Right atrium auricular region (tissue), 2 donors: ENCODE data around the gene KHDRBS2. TPM values are rescaled to one million over a fixed set of nuclear protein-coding genes. Genes with fewer than 3 reads are reported as not detected.
"Not testable (repeated sequence)": the region's sequence is repeated elsewhere in the genome, so short reads cannot be mapped to it uniquely, and the experiment has no call there.

Experiments used
- DNase-seq: peaks from one replicate; pipeline ENCODE4 v3.0.0-alpha.2; 2019; ENCODE audit warnings: low spot score
- H3K27ac ChIP-seq, 2 donors: fragments of 200-600 bp; sonication (generic); 1 replicate in 1 of 2; 2 replicates in 1 of 2; pipeline ENCODE4 v1.5.1; 2016 to 2019
- H3K27me3 ChIP-seq, 2 donors: fragments of 200-600 bp; sonication (generic); one replicate each; pipeline versions ENCODE4 v1.5.1 to v1.6.0; 2017 to 2019
- H3K36me3 ChIP-seq: fragments of 200-600 bp; sonication (generic); one replicate; pipeline ENCODE4 v1.5.1; 2016
- H3K4me1 ChIP-seq, 2 donors: fragments of 200-600 bp; sonication (generic); one replicate each; pipeline versions ENCODE4 v1.5.1 to v1.6.0; 2017 to 2019
- H3K4me3 ChIP-seq, 2 donors: fragments of 200-600 bp; sonication (generic); 1 replicate in 1 of 2; 2 replicates in 1 of 2; pipeline ENCODE4 v1.5.1; 2017 to 2019; ENCODE audit warnings: mild to moderate bottlenecking in 1 of 2, moderate library complexity in 1 of 2
- H3K9me3 ChIP-seq, 2 donors: fragments of 200-600 bp; sonication (generic); one replicate each; pipeline ENCODE4 v1.5.1; 2019
- total RNA-seq, 2 donors: library from RNA; depleted of rRNA; stranded (reverse); fragments of >200 nt; gene quantifications; one replicate each; pipeline ENCODE4 v1.1.0, GENCODE V29; 2016
- TF ChIP-seq, protein P1 (sequence below), 2 donors: fragments of 200-600 bp; sonication (generic); IDR thresholded peaks; one replicate each; pipeline ENCODE4 v1.5.1; 2019; ENCODE audit warnings: antibody characterized with exemption in 2 of 2

KHDRBS2 gene
- total RNA-seq, 2 donors from 2014 or later, result not detected

GRCh38 chr6:61809004-61809595 is 476.9 kb downstream of the KHDRBS2 start:
- H3K4me1 ChIP-seq, result no peaks in the 10 kb centered on the region
- TF ChIP-seq, protein P1, sequence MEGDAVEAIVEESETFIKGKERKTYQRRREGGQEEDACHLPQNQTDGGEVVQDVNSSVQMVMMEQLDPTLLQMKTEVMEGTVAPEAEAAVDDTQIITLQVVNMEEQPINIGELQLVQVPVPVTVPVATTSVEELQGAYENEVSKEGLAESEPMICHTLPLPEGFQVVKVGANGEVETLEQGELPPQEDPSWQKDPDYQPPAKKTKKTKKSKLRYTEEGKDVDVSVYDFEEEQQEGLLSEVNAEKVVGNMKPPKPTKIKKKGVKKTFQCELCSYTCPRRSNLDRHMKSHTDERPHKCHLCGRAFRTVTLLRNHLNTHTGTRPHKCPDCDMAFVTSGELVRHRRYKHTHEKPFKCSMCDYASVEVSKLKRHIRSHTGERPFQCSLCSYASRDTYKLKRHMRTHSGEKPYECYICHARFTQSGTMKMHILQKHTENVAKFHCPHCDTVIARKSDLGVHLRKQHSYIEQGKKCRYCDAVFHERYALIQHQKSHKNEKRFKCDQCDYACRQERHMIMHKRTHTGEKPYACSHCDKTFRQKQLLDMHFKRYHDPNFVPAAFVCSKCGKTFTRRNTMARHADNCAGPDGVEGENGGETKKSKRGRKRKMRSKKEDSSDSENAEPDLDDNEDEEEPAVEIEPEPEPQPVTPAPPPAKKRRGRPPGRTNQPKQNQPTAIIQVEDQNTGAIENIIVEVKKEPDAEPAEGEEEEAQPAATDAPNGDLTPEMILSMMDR (IDR thresholded peaks at IDR 0.05), result peak in 1 of 2 donors; percentile 45
- H3K27ac ChIP-seq, result no peak overlapping the region

DNA sequence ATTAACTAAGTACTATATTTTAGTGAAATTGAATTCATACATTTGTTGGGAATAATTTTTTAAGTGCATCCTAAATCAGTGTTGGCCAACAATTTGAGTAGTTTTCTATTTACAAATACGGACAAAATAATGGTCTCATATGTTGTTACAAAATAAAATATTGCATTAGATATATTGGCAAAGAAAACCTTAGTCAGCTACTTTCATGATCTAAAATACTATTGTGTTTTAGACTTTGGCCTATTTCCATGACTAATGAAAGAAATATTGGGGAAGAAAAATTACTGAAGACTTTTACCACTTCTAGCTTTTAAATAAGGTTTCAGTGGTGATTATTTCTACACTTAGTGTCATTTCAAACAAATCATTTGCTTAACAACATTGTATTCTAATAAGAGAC is 498.0 kb downstream of the KHDRBS2 start:
- TF ChIP-seq, protein P1 (IDR thresholded peaks at IDR 0.05), result no peak
- H3K4me1 ChIP-seq, result no peaks in the 10 kb centered on the region
- no peak overlapping the region for H3K27ac ChIP-seq
- no peak overlapping the region for H3K4me3 ChIP-seq
- no peaks in the 10 kb centered on the region for H3K36me3 ChIP-seq
- no peaks in the 10 kb centered on the region for H3K27me3 ChIP-seq
- H3K9me3 ChIP-seq, result no peaks in the 10 kb centered on the region
- DNase-seq, result no peak

More at GRCh38 chr6:61809004-61809595, 476.9 kb downstream of the KHDRBS2 start:
- no peak for DNase-seq
- Histone ChIP-seq H3K4me3 (no peak overlapping the region), H3K9me3 (peaks cover 0 to 11% of the 10 kb centered on the region in 2 donors), H3K36me3 (no peaks in the 10 kb centered on the region), H3K27me3 (no peaks in the 10 kb centered on the region)

- not testable (repeated sequence) for H3K4me1 ChIP-seq, H3K27me3 ChIP-seq, DNase-seq, H3K36me3 ChIP-seq, H3K27ac ChIP-seq, H3K9me3 ChIP-seq, H3K4me3 ChIP-seq
Measured at GRCh38 chr6:61769446-61769845, 516.6 kb downstream of the KHDRBS2 start.

DNA sequence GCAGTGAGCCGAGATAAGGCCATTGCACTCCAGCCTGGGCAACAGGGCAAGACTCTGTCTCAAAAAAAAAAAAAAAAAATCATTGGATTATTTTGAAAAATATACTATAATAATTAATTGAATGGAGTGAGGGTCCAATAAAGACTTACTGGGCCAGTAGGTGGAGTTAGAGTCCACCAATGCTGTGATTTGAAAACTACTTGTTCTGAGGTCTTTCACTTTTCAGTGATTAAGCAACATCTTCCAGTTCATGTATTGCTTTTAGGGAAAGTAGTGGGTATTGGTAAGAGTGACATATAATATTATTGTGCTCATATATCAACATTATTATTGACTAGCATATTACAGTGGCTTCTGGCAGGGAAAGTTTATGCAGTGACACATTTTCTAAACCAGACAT is 530.3 kb downstream of the KHDRBS2 start:
- no peaks in the 10 kb centered on the region for H3K36me3 ChIP-seq
- no peaks in the 10 kb centered on the region for H3K9me3 ChIP-seq
- TF ChIP-seq, protein P1 (IDR thresholded peaks at IDR 0.05), result no peak
- no peak overlapping the region for H3K4me3 ChIP-seq
- DNase-seq, result no peak
- H3K27me3 ChIP-seq, result no peaks in the 10 kb centered on the region
- H3K27ac ChIP-seq, result no peak overlapping the region
- H3K4me1 ChIP-seq, result no peaks in the 10 kb centered on the region

- TF ChIP-seq, protein P1 (IDR thresholded peaks at IDR 0.05), result no peak
- no peak overlapping the region for H3K27ac ChIP-seq
- H3K9me3 ChIP-seq, result no peaks in the 10 kb centered on the region
- H3K27me3 ChIP-seq, result no peaks in the 10 kb centered on the region
- no peaks in the 10 kb centered on the region for H3K36me3 ChIP-seq
- DNase-seq, result no peak
- H3K4me1 ChIP-seq, result no peaks in the 10 kb centered on the region
- H3K4me3 ChIP-seq, result no peak overlapping the region
Measured at GRCh38 chr6:61751986-61752385, 534.0 kb downstream of the KHDRBS2 start.

GRCh38 chr6:61745994-61746393 is 540.0 kb downstream of the KHDRBS2 start:
- Histone ChIP-seq H3K9me3 (no peaks in the 10 kb centered on the region), H3K36me3 (no peaks in the 10 kb centered on the region)
- no peak for DNase-seq

More at GRCh38 chr6:61745994-61746393, 540.0 kb downstream of the KHDRBS2 start:
- no peaks in the 10 kb centered on the region for H3K27me3 ChIP-seq
- TF ChIP-seq, protein P1 (IDR thresholded peaks at IDR 0.05), result no peak
- H3K27ac ChIP-seq, result no peak overlapping the region
- H3K4me3 ChIP-seq, result no peak overlapping the region
- no peaks in the 10 kb centered on the region for H3K4me1 ChIP-seq
